ENCODE measurements around the gene SARM1.
"Not testable (repeated sequence)": the region's sequence is repeated elsewhere in the genome, so short reads cannot be mapped to it uniquely, and the experiment has no call there.

The SARM1 gene

GRCh38 chr17:28427371-28427770, 55.9 kb downstream of the SARM1 start:
- DNase-seq (ENCODE audit: low read depth) = no peak
- TF ChIP-seq CTCF (IDR thresholded peaks at IDR 0.05; ENCODE audit: control insufficient read depth, extremely low read depth, insufficient read depth) = no peak
- H3K4me3 ChIP-seq (ENCODE audit: low read depth, low read length) = no peak overlapping the region

- DNase-seq (ENCODE audit: low read depth); H3K4me3 ChIP-seq (ENCODE audit: low read depth, low read length): not testable (repeated sequence)
Observed at GRCh38 chr17:28427982-28428381, 56.5 kb downstream of the SARM1 start.

- H3K4me3 ChIP-seq (ENCODE audit: low read depth, low read length) = no peak overlapping the region
- no peak for TF ChIP-seq CTCF (IDR thresholded peaks at IDR 0.05; ENCODE audit: control insufficient read depth, extremely low read depth, insufficient read depth)
- no peak for DNase-seq (ENCODE audit: low read depth)
Observed at GRCh38 chr17:28433721-28434120, 62.2 kb downstream of the SARM1 start.

GRCh38 chr17:28434326-28434725, 62.8 kb downstream of the SARM1 start:
- not testable (repeated sequence) for DNase-seq (ENCODE audit: low read depth); H3K4me3 ChIP-seq (ENCODE audit: low read depth, low read length)

GRCh38 chr17:28443901-28444638, 72.6 kb downstream of the SARM1 start:
- TF ChIP-seq CTCF (IDR thresholded peaks at IDR 0.05; ENCODE audit: control insufficient read depth, extremely low read depth, insufficient read depth) = no peak
- DNase-seq (ENCODE audit: low read depth) = no peak
- no peak overlapping the region for H3K4me3 ChIP-seq (ENCODE audit: low read depth, low read length)

GRCh38 chr17:28446716-28447395, 75.4 kb downstream of the SARM1 start:
- no peak for TF ChIP-seq CTCF (IDR thresholded peaks at IDR 0.05; ENCODE audit: control insufficient read depth, extremely low read depth, insufficient read depth)
- no peak overlapping the region for H3K4me3 ChIP-seq (ENCODE audit: low read depth, low read length)
- no peak for DNase-seq (ENCODE audit: low read depth)

- no peak overlapping the region for H3K4me3 ChIP-seq (ENCODE audit: low read depth, low read length)
- TF ChIP-seq CTCF (IDR thresholded peaks at IDR 0.05; ENCODE audit: control insufficient read depth, extremely low read depth, insufficient read depth) = no peak
- DNase-seq (ENCODE audit: low read depth) = no peak
Observed at GRCh38 chr17:28447396-28447760, 75.9 kb downstream of the SARM1 start.

GRCh38 chr17:28449859-28450258, 78.4 kb downstream of the SARM1 start:
- H3K4me3 ChIP-seq (ENCODE audit: low read depth, low read length) = no peak overlapping the region
- DNase-seq (ENCODE audit: low read depth) = no peak
- TF ChIP-seq CTCF (IDR thresholded peaks at IDR 0.05; ENCODE audit: control insufficient read depth, extremely low read depth, insufficient read depth) = no peak
